PFSK-1 (cell line): Measurements from ENCODE around the gene WSCD2.

Source experiments
- FOXP2 ChIP-seq: optimal IDR thresholded peaks from 2 replicates; pipeline ENCODE3; 2011; ENCODE audit warnings: borderline replicate concordance, control low read depth, inconsistent platforms; ENCODE audit not compliant: insufficient read depth; ENCODE audit errors: extremely low read length, extremely low read depth
- POLR2AphosphoS5 ChIP-seq: IDR thresholded peaks from 2 replicates; pipeline ENCODE4 v1.6.1; 2012; ENCODE audit warnings: low read depth, mild to moderate bottlenecking, control low read depth, low read length, moderate library complexity
- SIN3A ChIP-seq: IDR thresholded peaks from 2 replicates; pipeline ENCODE4 v1.6.1; 2012; ENCODE audit warnings: mild to moderate bottlenecking, low read length, moderate library complexity, borderline replicate concordance; ENCODE audit not compliant: insufficient read depth
- TAF1 ChIP-seq: IDR thresholded peaks from 2 replicates; pipeline ENCODE4 v1.6.1; 2012; ENCODE audit warnings: low read length, control low read depth, borderline replicate concordance; ENCODE audit not compliant: insufficient read depth
- TF ChIP-seq, protein P1 (sequence below), 2 experiments: IDR thresholded peaks; 2 replicates each; pipeline versions ENCODE4 v1.6.1 to v1.8.0; 2011 to 2012; ENCODE audit warnings: low read depth in 2 of 2, low read length in 2 of 2, control low read depth in 1 of 2, inconsistent platforms in 1 of 2, mild to moderate bottlenecking in 1 of 2, moderate library complexity in 1 of 2; ENCODE audit not compliant: insufficient read depth in 1 of 2

Gene WSCD2

DNA sequence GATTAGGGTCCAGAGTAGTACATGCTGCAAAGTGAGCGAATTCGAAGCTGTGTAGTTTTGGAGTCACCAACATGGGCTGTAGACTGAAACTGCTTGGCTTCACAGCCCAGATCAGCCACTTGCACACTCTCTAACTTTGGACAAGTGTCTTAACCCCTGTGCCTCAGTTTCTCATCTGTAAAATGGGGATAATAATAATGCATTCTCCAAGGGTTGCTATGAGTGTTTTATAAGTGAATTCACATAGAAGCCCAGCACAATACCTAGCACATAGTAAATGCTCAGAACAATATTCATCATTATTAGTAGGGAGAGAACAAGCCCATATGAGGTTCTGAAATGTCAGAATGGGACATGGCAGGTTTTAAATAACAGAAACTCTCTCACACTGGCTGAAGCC is 10.4 kb downstream of the WSCD2 start:
- TF ChIP-seq POLR2AphosphoS5, result no peak
- TF ChIP-seq, protein P1, sequence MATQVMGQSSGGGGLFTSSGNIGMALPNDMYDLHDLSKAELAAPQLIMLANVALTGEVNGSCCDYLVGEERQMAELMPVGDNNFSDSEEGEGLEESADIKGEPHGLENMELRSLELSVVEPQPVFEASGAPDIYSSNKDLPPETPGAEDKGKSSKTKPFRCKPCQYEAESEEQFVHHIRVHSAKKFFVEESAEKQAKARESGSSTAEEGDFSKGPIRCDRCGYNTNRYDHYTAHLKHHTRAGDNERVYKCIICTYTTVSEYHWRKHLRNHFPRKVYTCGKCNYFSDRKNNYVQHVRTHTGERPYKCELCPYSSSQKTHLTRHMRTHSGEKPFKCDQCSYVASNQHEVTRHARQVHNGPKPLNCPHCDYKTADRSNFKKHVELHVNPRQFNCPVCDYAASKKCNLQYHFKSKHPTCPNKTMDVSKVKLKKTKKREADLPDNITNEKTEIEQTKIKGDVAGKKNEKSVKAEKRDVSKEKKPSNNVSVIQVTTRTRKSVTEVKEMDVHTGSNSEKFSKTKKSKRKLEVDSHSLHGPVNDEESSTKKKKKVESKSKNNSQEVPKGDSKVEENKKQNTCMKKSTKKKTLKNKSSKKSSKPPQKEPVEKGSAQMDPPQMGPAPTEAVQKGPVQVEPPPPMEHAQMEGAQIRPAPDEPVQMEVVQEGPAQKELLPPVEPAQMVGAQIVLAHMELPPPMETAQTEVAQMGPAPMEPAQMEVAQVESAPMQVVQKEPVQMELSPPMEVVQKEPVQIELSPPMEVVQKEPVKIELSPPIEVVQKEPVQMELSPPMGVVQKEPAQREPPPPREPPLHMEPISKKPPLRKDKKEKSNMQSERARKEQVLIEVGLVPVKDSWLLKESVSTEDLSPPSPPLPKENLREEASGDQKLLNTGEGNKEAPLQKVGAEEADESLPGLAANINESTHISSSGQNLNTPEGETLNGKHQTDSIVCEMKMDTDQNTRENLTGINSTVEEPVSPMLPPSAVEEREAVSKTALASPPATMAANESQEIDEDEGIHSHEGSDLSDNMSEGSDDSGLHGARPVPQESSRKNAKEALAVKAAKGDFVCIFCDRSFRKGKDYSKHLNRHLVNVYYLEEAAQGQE (IDR thresholded peaks at IDR 0.05; ENCODE audit: insufficient read depth in 1 of 2, low read depth in 2 of 2, low read length in 2 of 2), result no peak
- no peak for TF ChIP-seq SIN3A
- TF ChIP-seq FOXP2, result no peak
- TF ChIP-seq TAF1, result no peak

DNA sequence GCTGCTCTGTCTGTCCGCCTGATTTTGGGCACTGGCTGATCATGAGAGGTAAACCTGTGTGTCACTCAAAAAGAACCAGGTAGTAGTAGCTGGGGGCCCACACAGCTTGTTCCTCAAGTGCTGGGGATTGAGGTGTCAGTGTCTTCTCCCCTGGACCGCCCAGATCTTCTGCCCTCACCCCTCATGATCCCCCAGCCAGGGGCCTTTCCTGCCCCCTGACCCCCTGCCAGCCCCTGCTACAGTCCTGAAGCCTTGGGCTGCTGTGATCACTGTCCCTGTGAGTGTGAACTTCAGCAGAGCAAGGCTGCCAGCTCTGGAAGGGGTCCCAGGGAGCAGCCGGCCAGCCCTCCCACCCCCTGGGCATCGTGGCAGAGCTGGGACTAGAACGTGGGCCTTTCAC is 11.4 kb downstream of the WSCD2 start:
- TF ChIP-seq FOXP2, result no peak
- no peak for TF ChIP-seq POLR2AphosphoS5
- no peak for TF ChIP-seq TAF1
- TF ChIP-seq, protein P1 (IDR thresholded peaks at IDR 0.05; ENCODE audit: insufficient read depth in 1 of 2, low read depth in 2 of 2, low read length in 2 of 2), result no peak
- no peak for TF ChIP-seq SIN3A

DNA sequence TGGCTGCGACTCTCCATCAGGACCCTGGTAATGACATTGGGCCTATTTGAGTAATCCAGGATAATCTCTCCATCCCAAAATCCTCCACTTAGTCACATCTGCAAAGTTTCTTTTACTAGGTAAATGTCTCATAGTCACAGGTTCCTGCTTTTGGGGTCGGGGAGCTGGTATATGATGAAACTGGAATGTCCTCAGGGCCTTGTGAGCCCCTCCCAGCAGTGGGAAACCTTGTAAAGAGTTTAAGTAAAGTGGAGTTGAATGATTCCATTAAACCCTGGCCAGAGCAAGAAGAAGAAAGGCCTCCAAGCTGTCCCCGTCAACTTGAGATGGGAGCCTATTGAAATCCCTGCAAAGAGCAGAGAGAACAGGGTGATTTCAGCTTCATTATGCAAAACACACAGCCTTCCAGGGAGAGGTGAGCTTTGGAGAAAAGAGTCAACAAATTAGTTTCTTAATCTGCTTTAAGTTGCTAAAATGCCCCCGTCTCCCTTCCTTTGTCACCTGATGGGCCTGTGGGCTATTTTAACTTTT is 12.6 kb downstream of the WSCD2 start:
- TF ChIP-seq POLR2AphosphoS5 (no peak), SIN3A (no peak), TAF1 (no peak), FOXP2 (no peak)
- TF ChIP-seq, protein P1 (IDR thresholded peaks at IDR 0.05; ENCODE audit: insufficient read depth in 1 of 2, low read depth in 2 of 2, low read length in 2 of 2), result no peak

GRCh38 chr12:108143144-108143543 is 14.1 kb downstream of the WSCD2 start:
- TF ChIP-seq SIN3A (no peak), POLR2AphosphoS5 (no peak), TAF1 (no peak), FOXP2 (no peak)
- TF ChIP-seq, protein P1 (IDR thresholded peaks at IDR 0.05; ENCODE audit: insufficient read depth in 1 of 2, low read depth in 2 of 2, low read length in 2 of 2), result no peak

DNA sequence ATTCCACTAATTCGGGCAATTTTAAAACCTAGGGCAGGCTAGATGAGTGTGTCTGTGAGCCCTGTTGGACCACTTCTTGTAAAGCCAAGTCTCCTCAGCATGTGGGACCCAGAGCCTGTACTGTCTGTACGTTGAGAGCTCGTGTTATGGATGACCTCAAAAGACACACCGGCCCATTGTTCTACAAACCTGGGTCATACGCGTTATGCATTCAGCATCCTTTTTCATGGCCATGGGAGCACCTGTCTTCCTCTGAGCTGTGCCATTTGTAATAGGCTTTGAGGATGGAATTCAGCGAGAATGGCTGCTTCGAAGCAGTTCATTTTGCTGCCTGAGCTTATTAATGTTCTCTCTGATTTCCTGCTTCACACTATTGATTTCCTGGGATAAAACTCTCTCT is 15.0 kb downstream of the WSCD2 start:
- TF ChIP-seq POLR2AphosphoS5 (no peak), TAF1 (no peak), FOXP2 (no peak), SIN3A (no peak)
- TF ChIP-seq, protein P1 (IDR thresholded peaks at IDR 0.05; ENCODE audit: insufficient read depth in 1 of 2, low read depth in 2 of 2, low read length in 2 of 2), result no peak
